ENCODE results near the gene ATP9B.
A peak's percentile ranks its signal among the peaks of the same experiment; 100 is the strongest.

Gene ATP9B

GRCh38 chr18:79199691-79200374 is 130.6 kb downstream of the ATP9B start:
- no peak for TF ChIP-seq CTCF (conservative IDR thresholded peaks at IDR 0.05)
- peak overlapping the region; percentile 40 for H3K27ac ChIP-seq

GRCh38 chr18:79200546-79201268 is 131.5 kb downstream of the ATP9B start:
- H3K27ac ChIP-seq = no peak overlapping the region

DNA sequence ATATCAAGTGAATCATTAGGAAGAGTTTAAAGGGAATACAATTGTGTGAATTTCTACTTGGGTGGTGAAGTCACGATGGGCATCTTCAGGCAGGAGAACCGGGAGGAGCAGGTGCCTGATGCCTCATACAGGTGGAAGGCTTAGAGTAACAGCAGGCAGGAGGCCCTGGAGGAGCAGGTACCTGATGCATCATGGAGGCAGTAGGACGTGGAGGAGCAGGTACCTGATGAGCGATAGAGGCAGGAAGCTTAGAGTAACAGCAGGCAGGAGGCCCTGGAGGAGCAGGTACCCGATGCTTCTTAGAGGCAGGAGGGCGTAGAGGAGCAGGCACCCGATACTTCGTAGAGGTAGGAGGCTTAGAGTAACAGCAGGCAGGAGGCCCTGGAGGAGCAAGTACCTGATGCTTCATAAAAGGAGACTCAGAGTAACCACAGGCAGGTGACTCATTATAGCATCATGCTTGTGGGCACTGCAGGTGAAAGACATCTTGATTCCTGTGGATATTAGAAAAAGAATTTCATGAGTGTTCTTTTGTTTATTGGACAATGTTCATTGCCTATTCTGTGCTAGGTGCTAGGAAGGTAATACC is 133.9 kb downstream of the ATP9B start:
- no peak overlapping the region for H3K27ac ChIP-seq
- no peak for TF ChIP-seq CTCF (conservative IDR thresholded peaks at IDR 0.05)

More at GRCh38 chr18:79200546-79201268, 131.5 kb downstream of the ATP9B start:
- no peak for TF ChIP-seq CTCF (conservative IDR thresholded peaks at IDR 0.05)

DNA sequence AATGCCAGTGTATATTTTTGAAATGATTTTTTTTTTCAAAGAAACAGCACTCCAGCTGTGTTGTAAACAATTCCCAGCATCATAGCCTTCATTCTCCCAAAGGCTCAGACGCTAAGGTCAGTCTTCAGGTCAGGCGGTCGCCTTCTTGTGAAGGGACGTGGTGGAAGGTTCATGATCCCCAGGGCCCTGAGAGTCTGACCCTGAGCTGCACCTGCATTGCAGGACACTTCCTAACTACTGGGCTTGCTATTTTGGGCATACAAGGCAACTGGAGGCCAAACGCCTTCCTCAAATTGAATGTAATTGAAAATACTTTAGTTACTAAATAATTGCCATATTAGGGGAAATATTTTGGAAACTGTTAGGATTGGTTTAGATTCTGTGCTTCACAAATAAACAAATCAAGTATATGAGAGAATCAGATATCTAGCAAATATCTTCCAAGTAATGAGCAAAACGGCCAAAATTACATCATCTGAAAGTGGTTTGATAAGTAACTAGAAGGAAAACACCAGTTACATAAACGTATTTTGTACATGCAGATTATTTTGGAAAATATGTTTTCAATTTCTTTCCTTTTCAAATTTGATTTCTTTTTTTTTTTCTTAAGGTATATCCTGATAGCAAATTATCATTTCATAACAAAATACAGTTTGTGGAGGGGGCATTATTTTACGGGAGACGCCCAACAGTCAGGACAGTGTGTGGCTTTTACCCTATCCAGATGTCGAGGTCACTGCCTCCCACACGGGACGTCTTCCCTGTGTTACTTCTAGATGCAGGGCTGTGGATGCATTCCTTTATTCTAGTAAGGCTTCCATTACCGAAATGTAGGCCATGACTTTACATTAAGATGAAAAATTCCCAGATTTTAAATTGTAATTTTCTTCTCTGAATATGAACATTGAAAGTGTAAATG is 136.0 kb downstream of the ATP9B start:
- TF ChIP-seq CTCF (conservative IDR thresholded peaks at IDR 0.05) = no peak
- H3K27ac ChIP-seq = no peak overlapping the region

DNA sequence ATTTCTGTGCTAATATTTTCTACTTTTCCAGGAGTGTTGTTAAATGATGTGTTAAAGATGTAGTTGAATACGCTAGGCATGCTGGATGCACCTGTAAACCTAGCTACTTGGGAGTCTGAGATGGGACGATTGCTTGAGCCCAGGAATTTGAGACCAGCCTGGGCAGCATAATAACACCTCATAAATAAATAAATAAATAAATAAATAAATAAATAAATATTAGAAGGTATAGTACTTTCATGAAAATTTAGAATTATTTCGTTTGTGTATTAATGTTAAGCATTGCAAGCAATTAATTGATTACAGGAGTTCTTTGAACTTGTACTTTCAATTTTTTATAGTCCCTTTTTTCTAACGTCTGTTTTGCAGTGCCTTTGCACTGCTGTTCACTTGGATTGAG is 137.2 kb downstream of the ATP9B start:
- no peak for TF ChIP-seq CTCF (conservative IDR thresholded peaks at IDR 0.05)
- H3K27ac ChIP-seq = no peak overlapping the region

GRCh38 chr18:79208906-79209305 is 139.7 kb downstream of the ATP9B start:
- H3K27ac ChIP-seq = no peak overlapping the region
- TF ChIP-seq CTCF (conservative IDR thresholded peaks at IDR 0.05) = no peak
